Stomach (tissue), 4 donors: ENCODE measurements around the gene MOV10L1.

Experiments used
- EP300 ChIP-seq: sonication (generic); formaldehyde crosslinking; IDR thresholded peaks from one replicate; pipeline ENCODE4 v1.6.1; 2017; ENCODE audit warnings: antibody characterized with exemption
- POLR2A ChIP-seq, 4 donors: fragments of 450-650 bp; IDR thresholded peaks; one replicate each; pipeline ENCODE4 v1.6.1; 2016; ENCODE audit warnings: antibody characterized with exemption in 4 of 4, control low read depth in 2 of 4, mild to moderate bottlenecking in 1 of 4, moderate library complexity in 1 of 4
- POLR2AphosphoS5 ChIP-seq, 3 donors: sonication (generic); formaldehyde crosslinking; IDR thresholded peaks; one replicate each; pipeline ENCODE4 v1.6.1; 2016; ENCODE audit warnings: antibody characterized with exemption in 3 of 3
- TF ChIP-seq, protein P1 (sequence below), 7 experiments: fragments of 450-650 bp in 4 of 7; fragments of 200-600 bp in 3 of 7; sonication (generic) in 3 of 7; IDR thresholded peaks; one replicate each; pipeline ENCODE4 v1.5.1; 2016 to 2019; ENCODE audit warnings: antibody characterized with exemption in 7 of 7, control low read depth in 2 of 7, mild to moderate bottlenecking in 1 of 7

DNA sequence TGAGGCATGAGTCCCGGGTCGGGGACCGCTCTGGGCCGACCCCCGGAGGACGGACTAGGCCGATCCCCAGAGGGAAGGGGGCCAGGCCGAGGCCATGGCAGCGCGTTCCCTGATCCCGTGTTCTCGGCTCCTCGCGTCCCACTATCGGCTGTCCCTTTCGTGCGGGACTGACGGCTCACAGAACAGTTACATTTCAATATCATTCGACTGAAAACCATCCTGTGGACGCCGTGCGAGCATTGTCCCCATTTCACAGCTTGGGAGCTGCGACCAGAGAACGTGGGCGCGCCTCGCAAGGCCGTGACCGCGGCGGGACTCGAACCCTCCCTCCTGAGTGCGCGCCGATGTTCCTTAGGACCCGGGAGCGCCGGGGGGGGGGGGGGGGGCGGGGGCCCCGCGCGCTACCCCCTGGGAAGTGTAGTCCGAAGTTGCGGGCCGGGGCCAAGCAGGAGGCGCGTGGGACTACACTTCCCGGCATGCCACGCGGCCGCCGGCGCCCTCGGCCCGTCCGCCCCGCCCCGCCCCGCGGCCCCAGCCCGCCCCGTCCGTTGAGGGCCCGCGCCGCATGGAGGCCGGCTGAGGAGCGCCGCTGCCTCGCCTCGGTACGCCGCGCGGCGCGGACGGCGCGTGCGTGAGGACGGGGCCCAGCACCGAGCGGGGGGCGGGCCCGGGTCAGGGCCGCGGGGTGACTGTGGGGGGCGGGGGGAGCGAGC is 95.7 kb downstream of the MOV10L1 start, which contains the start of gene TRABD:
- TF ChIP-seq, protein P1, sequence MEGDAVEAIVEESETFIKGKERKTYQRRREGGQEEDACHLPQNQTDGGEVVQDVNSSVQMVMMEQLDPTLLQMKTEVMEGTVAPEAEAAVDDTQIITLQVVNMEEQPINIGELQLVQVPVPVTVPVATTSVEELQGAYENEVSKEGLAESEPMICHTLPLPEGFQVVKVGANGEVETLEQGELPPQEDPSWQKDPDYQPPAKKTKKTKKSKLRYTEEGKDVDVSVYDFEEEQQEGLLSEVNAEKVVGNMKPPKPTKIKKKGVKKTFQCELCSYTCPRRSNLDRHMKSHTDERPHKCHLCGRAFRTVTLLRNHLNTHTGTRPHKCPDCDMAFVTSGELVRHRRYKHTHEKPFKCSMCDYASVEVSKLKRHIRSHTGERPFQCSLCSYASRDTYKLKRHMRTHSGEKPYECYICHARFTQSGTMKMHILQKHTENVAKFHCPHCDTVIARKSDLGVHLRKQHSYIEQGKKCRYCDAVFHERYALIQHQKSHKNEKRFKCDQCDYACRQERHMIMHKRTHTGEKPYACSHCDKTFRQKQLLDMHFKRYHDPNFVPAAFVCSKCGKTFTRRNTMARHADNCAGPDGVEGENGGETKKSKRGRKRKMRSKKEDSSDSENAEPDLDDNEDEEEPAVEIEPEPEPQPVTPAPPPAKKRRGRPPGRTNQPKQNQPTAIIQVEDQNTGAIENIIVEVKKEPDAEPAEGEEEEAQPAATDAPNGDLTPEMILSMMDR (IDR thresholded peaks at IDR 0.05) = no peak
- no peak for TF ChIP-seq EP300
- peak in 1 of 3 donors; percentile 4 for TF ChIP-seq POLR2AphosphoS5 (IDR thresholded peaks at IDR 0.05)
- TF ChIP-seq POLR2A (IDR thresholded peaks at IDR 0.05) = no peak
